ENCODE measurements around the gene NME7.

NME7 gene

DNA sequence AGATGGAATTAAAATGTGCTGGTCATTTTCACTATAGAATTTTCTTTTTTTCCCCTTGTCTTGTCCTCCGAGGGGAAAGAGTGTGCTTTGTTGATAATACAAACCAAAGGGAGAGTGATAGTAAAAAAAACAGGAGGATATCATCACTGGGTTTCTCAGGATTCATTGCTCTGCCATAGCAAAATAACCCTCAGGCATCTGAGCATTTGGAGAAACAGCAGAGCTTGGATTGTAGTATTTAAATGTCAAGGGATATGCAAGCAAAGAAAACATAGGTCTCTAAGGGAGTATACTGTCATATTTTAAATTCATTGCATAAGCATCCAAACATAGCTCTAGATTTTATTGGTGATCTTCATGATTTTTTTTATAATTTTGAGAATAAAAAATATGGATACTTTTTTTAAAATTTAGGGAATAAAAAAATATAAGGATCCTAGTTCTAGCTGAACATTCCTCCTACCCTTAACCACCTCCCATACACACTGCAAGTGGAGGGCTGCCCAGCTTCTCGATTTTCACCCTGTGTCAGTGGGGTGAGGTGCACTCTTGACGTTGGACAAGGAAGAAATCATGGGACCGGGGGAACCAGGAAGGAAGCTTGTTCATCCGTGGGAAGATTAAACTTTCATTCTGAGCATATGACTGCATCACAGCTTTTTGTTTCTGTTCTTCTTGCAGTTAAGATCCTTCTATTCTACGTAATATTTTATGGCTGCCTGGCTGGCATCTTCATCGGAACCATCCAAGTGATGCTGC lies 256.7 kb downstream of the NME7 start:
- Mint-ChIP-seq H3K9me3 (no peaks in the 10 kb centered on the region), H3K27ac (peak overlapping the region; percentile 57 to 89 (median 68)), H3K4me1 (peaks cover 42% of the 10 kb centered on the region), H3K36me3 (ENCODE audit: low read depth) (peaks cover 46% of the 10 kb centered on the region), H3K4me3 (peak overlapping the region; percentile 85 to 90 (median 86)), H3K27me3 (ENCODE audit: low read depth) (peaks cover 9% of the 10 kb centered on the region)
- TF ChIP-seq CTCF (IDR thresholded peaks at IDR 0.05; ENCODE audit: unreplicated experiment in 3 of 3): no peak

DNA sequence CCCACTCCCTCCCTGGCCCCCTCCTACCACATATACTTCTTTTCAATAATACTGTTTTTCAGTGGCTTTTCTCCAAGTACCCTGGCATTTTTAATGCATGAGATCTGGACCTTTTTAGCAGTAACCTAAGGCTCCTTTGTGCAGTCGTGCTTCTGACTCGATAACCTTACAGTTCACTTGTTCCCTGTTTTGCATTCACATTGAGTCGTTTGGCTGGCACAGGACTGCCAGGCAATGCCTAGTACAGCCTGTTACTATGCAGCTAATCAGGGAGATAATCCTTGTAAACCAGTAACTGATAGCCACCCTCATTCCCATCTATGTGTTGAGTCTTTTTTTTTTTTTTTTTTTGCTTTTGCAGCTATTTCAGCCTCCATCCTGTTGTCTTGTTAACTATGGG lies 257.4 kb downstream of the NME7 start:
- peaks cover 41% of the 10 kb centered on the region for H3K4me1 Mint-ChIP-seq
- H3K9me3 Mint-ChIP-seq: no peaks in the 10 kb centered on the region
- H3K27me3 Mint-ChIP-seq (ENCODE audit: low read depth): peaks cover 9% of the 10 kb centered on the region
- peak overlapping the region; percentile 85 to 90 (median 86) for H3K4me3 Mint-ChIP-seq
- H3K27ac Mint-ChIP-seq: peak overlapping the region; percentile 57 to 89 (median 68)
- TF ChIP-seq CTCF (IDR thresholded peaks at IDR 0.05; ENCODE audit: unreplicated experiment in 3 of 3): no peak
- peaks cover 45% of the 10 kb centered on the region for H3K36me3 Mint-ChIP-seq (ENCODE audit: low read depth)

DNA sequence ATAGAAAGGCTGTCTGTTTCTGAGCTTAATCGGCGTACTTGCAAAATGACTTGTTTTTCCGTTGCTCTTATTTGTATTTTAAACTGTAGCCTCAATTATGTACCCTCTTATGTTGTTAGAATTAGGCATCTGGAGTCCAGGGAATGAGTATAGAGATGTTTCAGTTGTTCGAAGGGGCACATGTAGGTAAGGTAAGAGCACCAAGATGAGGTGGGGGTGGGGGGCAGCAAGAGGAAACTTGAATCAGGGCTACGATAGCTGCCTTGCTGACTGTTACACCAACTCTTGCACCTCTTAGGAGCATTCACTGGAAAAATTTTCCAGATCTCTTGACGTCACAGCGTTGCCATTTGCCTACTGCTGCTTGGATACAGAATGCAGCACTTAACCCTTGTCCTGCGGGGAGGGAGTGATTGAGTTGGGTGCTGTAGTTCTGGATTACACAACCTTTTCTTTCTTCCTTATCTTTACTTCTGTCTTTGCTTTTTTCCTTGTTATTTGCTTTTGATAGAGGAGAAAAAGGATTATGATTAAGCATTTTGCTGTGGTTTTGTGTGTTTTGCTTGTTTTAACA lies 257.9 kb downstream of the NME7 start:
- Mint-ChIP-seq H3K27ac (peak overlapping the region; percentile 57 to 89 (median 68)), H3K9me3 (no peaks in the 10 kb centered on the region), H3K27me3 (ENCODE audit: low read depth) (peaks cover 15% of the 10 kb centered on the region), H3K4me1 (peaks cover 41% of the 10 kb centered on the region), H3K36me3 (ENCODE audit: low read depth) (peaks cover 45% of the 10 kb centered on the region), H3K4me3 (peak overlapping the region; percentile 85 to 90 (median 86))
- no peak for TF ChIP-seq CTCF (IDR thresholded peaks at IDR 0.05; ENCODE audit: unreplicated experiment in 3 of 3)

DNA sequence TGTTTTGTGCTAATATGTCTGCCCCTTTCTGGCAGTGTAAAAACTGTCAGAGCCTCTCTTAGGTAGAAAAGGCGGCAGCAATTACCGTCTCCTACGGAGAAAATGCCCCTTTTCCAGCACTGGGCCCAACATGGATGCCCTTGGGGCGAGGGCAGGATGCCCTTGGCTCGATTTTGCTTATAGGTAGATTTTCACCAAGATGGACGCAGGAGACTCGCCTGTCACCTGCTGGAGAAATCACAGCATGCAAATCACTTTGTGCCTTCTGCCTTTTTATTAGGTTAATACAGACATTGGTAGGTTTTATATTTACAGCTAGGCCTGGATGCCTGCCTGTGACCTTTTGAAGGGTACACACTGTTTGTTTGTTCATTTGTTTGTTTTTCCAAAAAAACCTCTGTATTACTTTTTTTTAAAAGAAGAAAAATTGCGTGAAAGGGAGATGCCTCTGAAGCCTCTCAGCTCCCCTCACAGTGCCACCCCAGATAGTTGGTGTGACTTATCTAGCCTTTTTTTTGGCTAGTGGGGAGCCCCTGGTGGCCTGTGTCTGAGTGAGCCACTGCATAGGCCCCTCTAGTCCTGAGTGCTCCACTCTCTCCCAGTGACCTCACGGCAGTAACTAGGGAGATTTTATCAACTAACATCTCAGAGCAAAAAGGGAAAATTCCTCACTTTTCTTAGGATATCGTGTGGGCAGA lies 258.6 kb downstream of the NME7 start:
- peak overlapping the region; percentile 85 to 90 (median 86) for H3K4me3 Mint-ChIP-seq
- H3K4me1 Mint-ChIP-seq: peaks cover 41% of the 10 kb centered on the region

DNA sequence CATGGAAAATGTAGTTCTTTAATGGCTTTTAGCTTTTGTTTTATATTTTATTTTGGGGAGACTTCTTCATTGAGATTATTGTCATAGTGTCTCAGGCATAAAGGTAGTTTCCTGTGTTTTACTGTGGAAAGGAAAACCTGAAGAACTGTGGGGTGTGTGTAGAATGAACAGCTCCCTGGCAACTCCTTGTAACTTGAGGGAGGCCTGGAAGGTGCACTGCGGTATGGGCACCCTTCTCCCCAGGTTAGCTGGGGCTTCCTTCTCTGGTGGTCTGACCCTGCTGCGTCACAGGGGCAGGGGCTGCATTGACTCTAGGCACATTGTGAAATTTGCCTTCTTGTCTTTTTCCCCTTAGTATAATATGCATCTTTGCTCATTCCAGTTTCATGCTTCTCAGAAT lies 259.4 kb downstream of the NME7 start:
- peak overlapping the region; percentile 85 to 90 (median 86) for H3K4me3 Mint-ChIP-seq
- H3K27ac Mint-ChIP-seq: peak overlapping the region; percentile 57 to 89 (median 68)
- H3K36me3 Mint-ChIP-seq (ENCODE audit: low read depth): peaks cover 34% of the 10 kb centered on the region
- no peaks in the 10 kb centered on the region for H3K9me3 Mint-ChIP-seq
- no peak for TF ChIP-seq CTCF (IDR thresholded peaks at IDR 0.05; ENCODE audit: unreplicated experiment in 3 of 3)
- peaks cover 34% of the 10 kb centered on the region for H3K4me1 Mint-ChIP-seq
- H3K27me3 Mint-ChIP-seq (ENCODE audit: low read depth): peaks cover 17% of the 10 kb centered on the region

More for the DNA sequence above, 258.6 kb downstream of the NME7 start:
- TF ChIP-seq CTCF (IDR thresholded peaks at IDR 0.05; ENCODE audit: unreplicated experiment in 3 of 3): peak; percentile 4 to 32 (median 9)
- Mint-ChIP-seq H3K9me3 (no peaks in the 10 kb centered on the region), H3K27me3 (ENCODE audit: low read depth) (peaks cover 17% of the 10 kb centered on the region), H3K27ac (peak overlapping the region; percentile 57 to 89 (median 68)), H3K36me3 (ENCODE audit: low read depth) (peaks cover 40% of the 10 kb centered on the region)
